Erythroblast (primary cell): ENCODE results near the gene INPP4A.

ENCODE experiments used
- GATA1 ChIP-seq: IDR thresholded peaks from 2 replicates; pipeline ENCODE4 v1.6.1; 2011; ENCODE audit warnings: low read depth, mild to moderate bottlenecking, control low read depth, low read length, moderate library complexity
- POLR2A ChIP-seq: IDR thresholded peaks from 2 replicates; pipeline ENCODE4 v1.6.1; 2011; ENCODE audit warnings: mild to moderate bottlenecking, low read length

DNA sequence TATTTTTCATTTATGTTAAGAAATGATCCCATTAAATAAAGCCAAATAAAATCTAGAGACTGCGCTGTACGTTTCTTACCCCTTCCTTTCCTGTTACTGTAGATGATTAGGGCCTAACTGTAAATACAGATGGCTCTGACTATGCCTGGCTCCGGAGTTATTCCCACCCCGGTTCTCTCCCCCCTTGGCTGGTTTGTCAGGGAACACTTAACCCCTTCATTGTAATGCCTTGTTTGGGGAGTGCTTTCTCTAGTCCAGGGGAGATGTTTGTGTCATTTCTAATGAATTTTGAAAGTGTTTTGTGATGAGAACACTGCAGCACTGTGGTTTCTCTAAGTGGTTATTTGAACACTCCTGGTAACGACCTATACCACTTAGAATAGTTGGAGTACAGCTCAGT lies 172.5 kb downstream of the INPP4A start:
- TF ChIP-seq GATA1 (no peak), POLR2A (no peak)
